ENCODE results near the gene CTU1.

DNA sequence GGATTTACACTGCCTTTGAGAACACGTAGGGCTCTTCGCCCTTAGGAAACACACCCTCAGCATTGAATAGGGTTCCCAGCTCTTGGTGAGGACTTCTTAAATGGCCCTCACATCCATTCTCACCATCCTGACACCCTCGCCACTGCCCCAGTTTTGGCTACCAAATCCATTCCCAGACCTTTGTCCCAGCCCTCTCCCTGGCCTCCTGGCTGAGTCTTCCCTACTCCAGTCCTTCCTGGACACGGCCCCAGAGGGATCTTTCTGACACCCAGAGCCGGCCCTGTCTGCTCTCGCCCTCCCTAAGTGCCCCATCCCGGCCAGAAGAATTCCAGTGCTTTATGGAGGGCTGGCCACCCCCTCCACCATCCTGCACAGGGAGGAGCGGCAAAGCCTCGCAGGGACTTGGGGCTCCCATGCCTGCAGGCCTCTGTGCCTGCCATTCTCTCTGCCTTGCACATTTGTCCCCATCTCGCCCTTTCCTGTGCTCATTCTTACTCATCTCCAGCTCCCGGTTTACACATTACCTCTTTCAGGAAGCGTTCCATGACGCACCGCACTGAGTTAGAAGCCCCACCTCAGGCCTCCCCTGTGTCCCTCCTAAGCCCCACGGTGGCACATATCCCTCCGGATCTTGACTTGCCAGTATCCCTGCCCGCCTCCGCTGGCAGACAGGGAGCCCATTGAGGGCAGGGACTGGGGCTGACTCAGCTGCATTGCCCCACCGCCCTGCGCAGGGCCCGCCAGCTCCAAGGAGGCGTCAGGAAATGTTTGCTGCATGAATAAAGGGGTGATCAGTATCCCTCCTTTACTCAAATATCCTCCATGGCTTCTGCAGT, 14.5 kb downstream of the CTU1 start:
- no peak for TF ChIP-seq SUZ12 (IDR thresholded peaks at IDR 0.05; ENCODE audit: extremely low read depth, insufficient read depth, insufficient read length)
- TF ChIP-seq ZNF274 (IDR thresholded peaks at IDR 0.05; ENCODE audit: low read depth, low read length): no peak
